ENCODE data around the gene AGXT. TPM values are rescaled to one million over a fixed set of nuclear protein-coding genes. Genes with fewer than 3 reads are reported as not detected.

The AGXT gene
- total RNA-seq, 2 experiments from 2014 or later, result not detected

- Histone ChIP-seq H3K27ac (ENCODE audit: low read depth, low read length, poor library complexity, severe bottlenecking) (no peak overlapping the region), H2AFZ (ENCODE audit: low read length) (no peak overlapping the region), H4K20me1 (ENCODE audit: insufficient read depth, low read length) (no peaks in the 10 kb centered on the region), H3K4me1 (ENCODE audit: insufficient read depth, low read length, poor library complexity, severe bottlenecking) (no peaks in the 10 kb centered on the region), H3K9me3 (ENCODE audit: low read length) (no peaks in the 10 kb centered on the region), H3K4me2 (ENCODE audit: low read length) (no peak overlapping the region), H3K9me2 (ENCODE audit: insufficient read depth, low read length) (no peaks in the 10 kb centered on the region), H3K79me2 (ENCODE audit: insufficient read depth, low read depth, low read length) (no peaks in the 10 kb centered on the region), H3K36me3 (ENCODE audit: insufficient read depth, low read length) (no peaks in the 10 kb centered on the region), H3K4me3 (ENCODE audit: low read depth, low read length, poor library complexity, severe bottlenecking) (no peak overlapping the region)
- no peak for TF ChIP-seq EZH2phosphoT487 (IDR thresholded peaks at IDR 0.05; ENCODE audit: borderline replicate concordance, low read depth, low read length)
- no peak for TF ChIP-seq CTCF (conservative IDR thresholded peaks at IDR 0.05; ENCODE audit: low read length)
- intact Hi-C loops (cut with micrococcal nuclease; ENCODE audit: unreplicated experiment), result no loop called here
- CTCF ChIA-PET (ENCODE audit: unreplicated experiment), result no interaction called here
- POLR2A ChIA-PET, result no interaction called here
- DNase-seq (ENCODE audit: low spot score), result no peak
- BruUV-seq (replicated peaks), result no TSS peak
Measured at GRCh38 chr2:240886023-240886565, 17.5 kb downstream of the AGXT start.

GRCh38 chr2:240886678-240887609, 18.3 kb downstream of the AGXT start:
- no peak overlapping the region for H2AFZ ChIP-seq (ENCODE audit: low read length)
- intact Hi-C loops (cut with micrococcal nuclease; ENCODE audit: unreplicated experiment), result no loop called here
- H3K4me3 ChIP-seq (ENCODE audit: low read depth, low read length, poor library complexity, severe bottlenecking), result no peak overlapping the region
- no peaks in the 10 kb centered on the region for H3K9me2 ChIP-seq (ENCODE audit: insufficient read depth, low read length)
- CTCF ChIA-PET (ENCODE audit: unreplicated experiment), result no interaction called here
- DNase-seq (ENCODE audit: low spot score), result no peak
- H3K4me2 ChIP-seq (ENCODE audit: low read length), result no peak overlapping the region
- H3K9me3 ChIP-seq (ENCODE audit: low read length), result no peaks in the 10 kb centered on the region
- no peaks in the 10 kb centered on the region for H3K36me3 ChIP-seq (ENCODE audit: insufficient read depth, low read length)
- no TSS peak for BruUV-seq (replicated peaks)
- no peak for TF ChIP-seq CTCF (conservative IDR thresholded peaks at IDR 0.05; ENCODE audit: low read length)
- TF ChIP-seq EZH2phosphoT487 (IDR thresholded peaks at IDR 0.05; ENCODE audit: borderline replicate concordance, low read depth, low read length), result no peak
- H3K4me1 ChIP-seq (ENCODE audit: insufficient read depth, low read length, poor library complexity, severe bottlenecking), result no peaks in the 10 kb centered on the region
- POLR2A ChIA-PET, result no interaction called here
- no peak overlapping the region for H3K27ac ChIP-seq (ENCODE audit: low read depth, low read length, poor library complexity, severe bottlenecking)
- no peaks in the 10 kb centered on the region for H3K79me2 ChIP-seq (ENCODE audit: insufficient read depth, low read depth, low read length)
- no peaks in the 10 kb centered on the region for H4K20me1 ChIP-seq (ENCODE audit: insufficient read depth, low read length)

- Histone ChIP-seq H2AFZ (ENCODE audit: low read length) (no peak overlapping the region), H3K4me3 (ENCODE audit: low read depth, low read length, poor library complexity, severe bottlenecking) (no peak overlapping the region), H3K4me2 (ENCODE audit: low read length) (no peak overlapping the region), H4K20me1 (ENCODE audit: insufficient read depth, low read length) (no peaks in the 10 kb centered on the region), H3K27ac (ENCODE audit: low read depth, low read length, poor library complexity, severe bottlenecking) (no peak overlapping the region), H3K9me2 (ENCODE audit: insufficient read depth, low read length) (no peaks in the 10 kb centered on the region), H3K36me3 (ENCODE audit: insufficient read depth, low read length) (no peaks in the 10 kb centered on the region), H3K79me2 (ENCODE audit: insufficient read depth, low read depth, low read length) (no peaks in the 10 kb centered on the region), H3K4me1 (ENCODE audit: insufficient read depth, low read length, poor library complexity, severe bottlenecking) (no peaks in the 10 kb centered on the region), H3K9me3 (ENCODE audit: low read length) (no peaks in the 10 kb centered on the region)
- TF ChIP-seq CTCF (conservative IDR thresholded peaks at IDR 0.05; ENCODE audit: low read length) (no peak), EZH2phosphoT487 (IDR thresholded peaks at IDR 0.05; ENCODE audit: borderline replicate concordance, low read depth, low read length) (no peak)
- no TSS peak for BruUV-seq (replicated peaks)
- ChIA-PET CTCF (ENCODE audit: unreplicated experiment) (no interaction called here), POLR2A (no interaction called here)
- no peak for DNase-seq (ENCODE audit: low spot score)
- intact Hi-C loops (cut with micrococcal nuclease; ENCODE audit: unreplicated experiment), result no loop called here
Measured at GRCh38 chr2:240887631-240888030, 19.0 kb downstream of the AGXT start.
